Measurements from ENCODE around the gene INPP4B. TPM values are rescaled to one million over a fixed set of nuclear protein-coding genes. Genes with fewer than 3 reads are reported as not detected.
"Not testable (repeated sequence)": the region's sequence is repeated elsewhere in the genome, so short reads cannot be mapped to it uniquely, and the experiment has no call there.

The INPP4B gene
- total and polyA plus RNA-seq, 7 donors, result 1.5 to 16.8 (median 9.5) TPM

- no peak overlapping the region for H3K4me3 ChIP-seq
- no peaks in the 10 kb centered on the region for H3K4me1 ChIP-seq
- intact Hi-C loops (cut with DNase I), result no loop called here
- DNase-seq (no peak), ATAC-seq (no peak)
- TF ChIP-seq, protein P1, sequence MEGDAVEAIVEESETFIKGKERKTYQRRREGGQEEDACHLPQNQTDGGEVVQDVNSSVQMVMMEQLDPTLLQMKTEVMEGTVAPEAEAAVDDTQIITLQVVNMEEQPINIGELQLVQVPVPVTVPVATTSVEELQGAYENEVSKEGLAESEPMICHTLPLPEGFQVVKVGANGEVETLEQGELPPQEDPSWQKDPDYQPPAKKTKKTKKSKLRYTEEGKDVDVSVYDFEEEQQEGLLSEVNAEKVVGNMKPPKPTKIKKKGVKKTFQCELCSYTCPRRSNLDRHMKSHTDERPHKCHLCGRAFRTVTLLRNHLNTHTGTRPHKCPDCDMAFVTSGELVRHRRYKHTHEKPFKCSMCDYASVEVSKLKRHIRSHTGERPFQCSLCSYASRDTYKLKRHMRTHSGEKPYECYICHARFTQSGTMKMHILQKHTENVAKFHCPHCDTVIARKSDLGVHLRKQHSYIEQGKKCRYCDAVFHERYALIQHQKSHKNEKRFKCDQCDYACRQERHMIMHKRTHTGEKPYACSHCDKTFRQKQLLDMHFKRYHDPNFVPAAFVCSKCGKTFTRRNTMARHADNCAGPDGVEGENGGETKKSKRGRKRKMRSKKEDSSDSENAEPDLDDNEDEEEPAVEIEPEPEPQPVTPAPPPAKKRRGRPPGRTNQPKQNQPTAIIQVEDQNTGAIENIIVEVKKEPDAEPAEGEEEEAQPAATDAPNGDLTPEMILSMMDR (IDR thresholded peaks at IDR 0.05), result no peak
- 49 to 72% (median 53%) methylated on average over 2 of the region's 2 CpGs for WGBS, 3 donors
- no peaks in the 10 kb centered on the region for H3K27me3 ChIP-seq (ENCODE audit: insufficient read depth in 3 of 3, low read length in 2 of 3)
- no peaks in the 10 kb centered on the region for H3K9me3 ChIP-seq
- H3K36me3 ChIP-seq (ENCODE audit: insufficient read depth in 1 of 2, low read depth in 1 of 2), result no peaks in the 10 kb centered on the region
- no peak overlapping the region for H3K27ac ChIP-seq
Measured at GRCh38 chr4:142077048-142077447, 769.1 kb downstream of the INPP4B start.

- H3K4me1 ChIP-seq; H3K36me3 ChIP-seq (ENCODE audit: insufficient read depth in 1 of 2, low read depth in 1 of 2); H3K27me3 ChIP-seq (ENCODE audit: insufficient read depth in 3 of 3, low read length in 2 of 3); H3K9me3 ChIP-seq; H3K4me3 ChIP-seq; intact Hi-C loops (cut with DNase I); ATAC-seq; DNase-seq; H3K27ac ChIP-seq: not testable (repeated sequence)
- 83 to 88% (median 85%) methylated on average over 1 to 2 of the region's 2 CpGs for WGBS, 3 donors
Measured at GRCh38 chr4:142068304-142068703, 777.8 kb downstream of the INPP4B start.

- H3K9me3 ChIP-seq; ATAC-seq; intact Hi-C loops (cut with DNase I); H3K27ac ChIP-seq; H3K27me3 ChIP-seq (ENCODE audit: insufficient read depth in 3 of 3, low read length in 2 of 3); H3K4me3 ChIP-seq; H3K36me3 ChIP-seq (ENCODE audit: insufficient read depth in 1 of 2, low read depth in 1 of 2); H3K4me1 ChIP-seq; DNase-seq: not testable (repeated sequence)
- WGBS, 3 donors, result 95 to 97% (median 95%) methylated on average over 8 of the region's 8 CpGs
Measured at GRCh38 chr4:142066562-142066961, 779.5 kb downstream of the INPP4B start.

DNA sequence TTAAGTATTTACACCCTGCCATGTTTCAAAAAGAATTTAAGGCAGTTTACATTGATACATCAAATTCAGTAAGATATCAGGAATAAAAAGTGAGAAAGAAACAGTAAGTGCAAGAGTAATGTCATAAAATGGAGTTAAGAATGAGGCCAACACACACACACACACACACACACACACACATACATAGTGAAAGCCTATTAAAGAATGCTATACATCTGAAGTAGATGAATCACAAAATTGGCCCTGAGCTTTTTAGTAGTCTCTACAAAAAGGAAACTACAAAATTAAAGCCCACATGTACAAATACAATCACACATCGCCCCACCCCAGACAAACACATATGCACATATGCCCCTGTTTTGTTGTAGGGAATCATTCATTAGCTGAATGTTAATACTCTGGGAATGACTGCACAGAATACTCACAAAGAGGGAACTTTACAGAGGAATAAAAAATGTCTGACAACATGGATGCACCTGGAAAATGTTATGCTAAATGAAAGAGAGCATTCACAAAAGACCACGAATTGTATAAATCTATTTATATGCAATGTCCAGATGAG, 780.9 kb downstream of the INPP4B start:
- no peaks in the 10 kb centered on the region for H3K4me1 ChIP-seq
- no peak overlapping the region for H3K27ac ChIP-seq
- TF ChIP-seq, protein P1 (IDR thresholded peaks at IDR 0.05), result no peak
- DNase-seq (no peak), ATAC-seq (no peak)
- H3K4me3 ChIP-seq, result no peak overlapping the region
- H3K27me3 ChIP-seq (ENCODE audit: insufficient read depth in 3 of 3, low read length in 2 of 3), result no peaks in the 10 kb centered on the region
- intact Hi-C loops (cut with DNase I), result no loop called here
- no peaks in the 10 kb centered on the region for H3K36me3 ChIP-seq (ENCODE audit: insufficient read depth in 1 of 2, low read depth in 1 of 2)
- no peaks in the 10 kb centered on the region for H3K9me3 ChIP-seq
- whole genome bisulfite sequencing, 3 donors, result 88 to 92% (median 88%) methylated on average over 2 of the region's 2 CpGs

DNA sequence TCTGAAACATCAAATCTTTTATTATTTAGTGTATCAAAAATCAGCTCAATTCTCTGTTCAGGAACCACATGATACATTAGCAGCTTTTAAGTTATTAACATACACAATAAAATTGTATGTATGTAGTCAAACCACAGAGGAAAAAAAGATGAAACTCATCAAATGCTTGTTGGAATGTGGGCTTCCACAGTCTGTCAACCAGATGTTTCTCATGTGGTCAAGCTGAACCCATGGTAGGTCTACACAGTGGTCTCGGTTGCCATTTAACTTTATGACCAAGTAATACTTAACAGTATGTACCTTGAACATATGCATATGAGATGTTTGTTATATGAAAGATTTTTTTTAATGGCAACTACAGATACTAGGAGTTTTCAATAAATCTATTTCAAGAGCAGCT, 781.9 kb downstream of the INPP4B start:
- Histone ChIP-seq H3K4me3 (no peak overlapping the region), H3K36me3 (ENCODE audit: insufficient read depth in 1 of 2, low read depth in 1 of 2) (no peaks in the 10 kb centered on the region), H3K9me3 (no peaks in the 10 kb centered on the region), H3K4me1 (no peaks in the 10 kb centered on the region), H3K27ac (no peak overlapping the region), H3K27me3 (ENCODE audit: insufficient read depth in 3 of 3, low read length in 2 of 3) (no peaks in the 10 kb centered on the region)
- DNase-seq (no peak), ATAC-seq (no peak)
- 84 to 95% (median 89%) methylated on average over 1 of the region's 1 CpG for WGBS, 3 donors
- intact Hi-C loops (cut with DNase I), result no loop called here
- TF ChIP-seq, protein P1 (IDR thresholded peaks at IDR 0.05), result no peak

GRCh38 chr4:142045996-142046395, 800.1 kb downstream of the INPP4B start:
- intact Hi-C loops (cut with DNase I), result no loop called here
- Histone ChIP-seq H3K36me3 (ENCODE audit: insufficient read depth in 1 of 2, low read depth in 1 of 2) (no peaks in the 10 kb centered on the region), H3K27ac (no peak overlapping the region), H3K4me1 (no peaks in the 10 kb centered on the region), H3K27me3 (ENCODE audit: insufficient read depth in 3 of 3, low read length in 2 of 3) (no peaks in the 10 kb centered on the region), H3K4me3 (no peak overlapping the region), H3K9me3 (no peaks in the 10 kb centered on the region)
- TF ChIP-seq, protein P1 (IDR thresholded peaks at IDR 0.05), result no peak
- DNase-seq (no peak), ATAC-seq (no peak)
- WGBS, 3 donors, result 90 to 96% (median 94%) methylated on average over 2 of the region's 2 CpGs

Measured in psoas muscle (tissue), 8 donors.